Gastroesophageal sphincter (tissue), 3 donors: ENCODE data around the gene ZDHHC13.

Source experiments
- EP300 ChIP-seq: sonication (generic); formaldehyde crosslinking; IDR thresholded peaks from one replicate; pipeline ENCODE4 v1.6.1; 2017; ENCODE audit warnings: antibody characterized with exemption, mild to moderate bottlenecking
- POLR2A ChIP-seq, 2 donors: fragments of 450-650 bp; IDR thresholded peaks; one replicate each; pipeline ENCODE4 v1.6.1; 2017; ENCODE audit warnings: antibody characterized with exemption in 2 of 2, mild to moderate bottlenecking in 2 of 2, moderate library complexity in 1 of 2
- POLR2AphosphoS5 ChIP-seq: sonication (generic); formaldehyde crosslinking; IDR thresholded peaks from one replicate; pipeline ENCODE4 v1.6.1; 2017; ENCODE audit warnings: antibody characterized with exemption
- TF ChIP-seq, protein P1 (sequence below), 4 experiments: fragments of 200-600 bp in 2 of 4; fragments of 450-650 bp in 2 of 4; sonication (generic) in 1 of 4; IDR thresholded peaks; one replicate each; pipeline ENCODE4 v1.5.1; 2017 to 2019; ENCODE audit warnings: antibody characterized with exemption in 4 of 4, mild to moderate bottlenecking in 2 of 4, moderate library complexity in 2 of 4

DNA sequence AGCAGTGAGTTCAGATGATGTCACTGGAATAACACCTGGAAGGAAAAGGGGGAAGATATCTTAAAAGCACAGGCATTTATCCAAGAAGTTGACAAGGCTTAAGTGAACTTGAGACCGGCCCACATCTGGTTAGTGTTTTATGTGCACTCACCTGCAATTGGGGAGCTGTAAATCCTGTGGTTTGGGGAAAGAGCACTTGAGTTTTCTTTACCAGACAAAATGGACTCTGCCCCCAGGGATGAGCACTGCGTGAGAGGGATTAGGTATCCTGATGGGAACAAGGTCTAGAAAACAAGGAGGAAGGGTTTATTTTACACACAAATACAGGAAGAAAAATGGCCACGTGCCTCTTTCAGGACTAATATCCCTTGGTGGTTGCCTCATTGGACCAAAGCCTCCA, 108.6 kb downstream of the ZDHHC13 start:
- TF ChIP-seq, protein P1, sequence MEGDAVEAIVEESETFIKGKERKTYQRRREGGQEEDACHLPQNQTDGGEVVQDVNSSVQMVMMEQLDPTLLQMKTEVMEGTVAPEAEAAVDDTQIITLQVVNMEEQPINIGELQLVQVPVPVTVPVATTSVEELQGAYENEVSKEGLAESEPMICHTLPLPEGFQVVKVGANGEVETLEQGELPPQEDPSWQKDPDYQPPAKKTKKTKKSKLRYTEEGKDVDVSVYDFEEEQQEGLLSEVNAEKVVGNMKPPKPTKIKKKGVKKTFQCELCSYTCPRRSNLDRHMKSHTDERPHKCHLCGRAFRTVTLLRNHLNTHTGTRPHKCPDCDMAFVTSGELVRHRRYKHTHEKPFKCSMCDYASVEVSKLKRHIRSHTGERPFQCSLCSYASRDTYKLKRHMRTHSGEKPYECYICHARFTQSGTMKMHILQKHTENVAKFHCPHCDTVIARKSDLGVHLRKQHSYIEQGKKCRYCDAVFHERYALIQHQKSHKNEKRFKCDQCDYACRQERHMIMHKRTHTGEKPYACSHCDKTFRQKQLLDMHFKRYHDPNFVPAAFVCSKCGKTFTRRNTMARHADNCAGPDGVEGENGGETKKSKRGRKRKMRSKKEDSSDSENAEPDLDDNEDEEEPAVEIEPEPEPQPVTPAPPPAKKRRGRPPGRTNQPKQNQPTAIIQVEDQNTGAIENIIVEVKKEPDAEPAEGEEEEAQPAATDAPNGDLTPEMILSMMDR (IDR thresholded peaks at IDR 0.05): no peak
- TF ChIP-seq POLR2A (IDR thresholded peaks at IDR 0.05) (no peak), POLR2AphosphoS5 (no peak), EP300 (no peak)
